Mesenteric fat pad (tissue), 1 donor: ENCODE results near the gene GRM3. TPM values are rescaled to one million over a fixed set of nuclear protein-coding genes. Genes with fewer than 3 reads are reported as not detected.

Source experiments
- DNase-seq: peaks from one replicate; pipeline ENCODE4 v3.0.0-alpha.2; 2020; ENCODE audit warnings: low spot score
- total RNA-seq: library from RNA; stranded (reverse); fragmentation: NEBNext Ultra II Directional; extraction: Animal tissue kit (Norgen Biotek cat#: 25700); gene quantifications from one replicate; pipeline ENCODE4 v1.2.1, GENCODE V29; 2021
- donor health status: DM: yes; HTN: yes; CAD: no.

The GRM3 gene
- total RNA-seq, 1 donor from 2014 or later, result not detected

DNA sequence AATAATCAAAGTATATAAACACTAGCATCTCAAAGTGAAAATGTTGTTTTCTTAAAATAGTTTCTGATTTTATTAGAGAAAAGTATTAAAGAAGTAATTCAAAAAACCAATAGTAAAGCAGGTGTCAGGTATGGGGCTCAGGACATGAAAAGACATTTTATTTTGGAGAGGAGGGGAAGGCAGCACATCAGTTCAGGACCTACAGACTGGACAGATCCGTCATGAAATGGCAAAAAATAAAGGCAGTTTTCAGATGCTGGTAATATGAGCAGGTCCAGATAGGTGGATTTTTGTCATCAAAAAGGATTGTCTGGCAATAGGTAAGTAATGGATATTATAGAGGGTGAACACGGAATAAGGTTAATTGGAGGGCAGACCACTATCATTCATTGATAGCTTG, 49.0 kb downstream of the GRM3 start:
- no peak for DNase-seq

DNA sequence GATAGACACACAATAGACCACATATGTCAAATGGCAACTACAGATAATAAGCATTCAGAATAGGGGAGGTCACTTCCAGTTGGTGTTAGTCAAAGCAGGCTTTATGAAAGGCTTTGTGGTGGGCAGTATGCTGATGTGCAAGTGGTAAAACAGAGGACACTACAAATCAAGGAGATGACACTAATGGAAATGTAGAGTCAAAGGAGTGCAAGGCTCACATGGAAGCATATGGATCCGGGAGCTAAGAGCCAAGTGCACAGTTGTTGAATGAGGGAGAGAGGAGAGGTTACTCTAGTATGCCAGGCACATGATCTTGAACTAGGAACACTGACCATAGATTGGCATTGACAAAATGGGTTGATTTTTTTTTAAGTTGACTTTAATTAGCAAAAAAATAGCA, 62.7 kb downstream of the GRM3 start:
- no peak for DNase-seq

DNA sequence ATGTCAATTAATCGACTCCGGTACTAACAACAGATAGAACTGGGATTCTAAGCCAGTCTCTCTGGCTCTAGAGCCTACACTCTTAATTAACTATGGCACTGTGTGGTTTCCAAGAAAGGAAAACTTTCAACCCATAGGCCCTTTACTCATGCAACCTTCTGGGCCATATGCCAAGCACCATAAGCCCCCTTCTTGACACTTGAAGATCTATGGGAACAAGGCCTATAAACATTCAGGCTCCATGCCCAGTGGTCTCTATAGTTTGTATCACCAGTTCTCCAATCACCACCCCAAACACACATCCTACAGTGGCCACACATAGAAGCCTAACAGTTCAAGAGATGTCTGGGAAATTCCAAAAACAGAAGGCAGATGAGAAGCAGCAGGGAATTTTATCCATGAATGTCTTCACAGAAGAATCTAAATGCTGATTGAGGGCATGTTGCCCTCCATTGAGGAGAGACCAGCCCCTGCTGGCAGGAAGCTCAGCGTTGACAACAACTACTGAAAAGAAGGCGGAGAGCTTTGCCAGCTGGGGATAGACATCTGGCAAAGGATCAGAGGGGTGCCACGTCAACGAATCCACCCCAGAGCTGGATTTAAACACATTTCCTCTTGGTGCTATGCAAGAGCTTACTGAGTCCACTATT, 64.4 kb downstream of the GRM3 start:
- DNase-seq, result no peak

DNA sequence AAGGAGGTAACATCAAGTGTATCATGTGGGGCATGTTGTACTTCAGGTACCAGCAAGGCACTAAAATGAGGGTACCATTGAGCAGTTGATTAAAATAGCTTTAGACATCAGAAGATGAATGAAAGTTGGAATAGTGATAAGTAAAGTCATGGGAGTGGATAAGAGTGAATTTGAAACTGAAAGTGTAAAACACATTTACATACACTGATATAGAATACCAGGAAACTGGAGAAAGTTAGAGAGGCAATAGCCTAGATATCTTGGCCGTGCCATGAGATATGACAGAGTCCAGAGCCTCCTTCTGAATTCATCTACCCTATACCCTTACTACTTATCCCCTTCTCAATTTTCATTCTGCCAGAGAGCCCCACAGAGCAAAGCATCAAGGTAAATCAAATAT, 76.6 kb downstream of the GRM3 start:
- DNase-seq, result no peak

DNA sequence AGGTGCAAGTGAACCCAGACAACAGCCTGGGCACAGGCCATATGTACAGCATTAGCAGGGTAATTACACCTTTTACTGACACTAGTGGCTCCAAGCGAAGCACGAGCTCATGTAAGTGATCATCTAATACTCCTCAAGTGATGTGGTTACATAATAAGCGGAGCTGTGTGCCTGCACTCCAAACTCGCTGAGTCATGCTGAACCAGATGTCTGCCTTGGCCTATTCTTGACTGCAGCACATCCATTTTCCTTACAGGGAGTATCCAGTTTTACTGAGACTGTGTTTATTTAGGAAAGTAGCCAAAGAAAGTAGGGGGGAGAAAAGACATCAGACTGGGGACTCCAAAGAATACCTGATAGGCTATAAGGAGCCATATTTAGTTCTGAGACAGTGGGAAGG, 90.1 kb downstream of the GRM3 start:
- DNase-seq, result no peak

DNA sequence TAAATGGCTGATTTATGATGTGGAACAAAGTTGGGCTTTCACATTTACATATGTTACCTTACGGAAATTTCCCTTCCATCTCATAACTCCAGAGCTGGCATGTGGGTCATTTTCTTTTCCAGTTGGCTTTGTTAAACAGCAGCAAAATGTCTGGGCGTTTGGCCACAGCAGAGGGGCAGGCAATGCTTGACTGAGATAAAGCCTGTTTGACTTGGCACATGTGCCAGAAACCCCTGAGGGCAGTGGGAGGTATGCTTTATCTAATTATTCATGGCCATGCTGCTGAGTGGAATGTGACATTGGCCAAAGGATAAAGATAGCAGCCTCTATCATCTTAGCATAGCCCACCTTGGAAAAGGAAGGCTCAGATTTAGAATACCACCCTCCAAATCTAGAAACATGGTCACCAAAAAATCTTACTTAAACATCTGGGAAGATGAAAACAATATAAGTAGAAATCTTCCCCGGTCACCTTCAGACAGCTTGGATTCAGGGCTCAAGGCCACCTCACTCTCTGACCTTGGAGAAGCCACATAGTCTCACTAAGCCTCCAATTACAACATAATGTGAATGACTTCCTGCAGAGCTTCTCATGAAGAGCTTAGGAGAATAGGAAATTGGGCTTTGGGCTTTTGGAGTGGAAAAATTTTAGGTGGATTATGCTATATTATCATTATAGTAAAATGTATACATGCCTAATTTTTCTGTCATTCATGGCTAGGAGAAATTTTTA, 101.5 kb downstream of the GRM3 start:
- DNase-seq, result no peak

DNA sequence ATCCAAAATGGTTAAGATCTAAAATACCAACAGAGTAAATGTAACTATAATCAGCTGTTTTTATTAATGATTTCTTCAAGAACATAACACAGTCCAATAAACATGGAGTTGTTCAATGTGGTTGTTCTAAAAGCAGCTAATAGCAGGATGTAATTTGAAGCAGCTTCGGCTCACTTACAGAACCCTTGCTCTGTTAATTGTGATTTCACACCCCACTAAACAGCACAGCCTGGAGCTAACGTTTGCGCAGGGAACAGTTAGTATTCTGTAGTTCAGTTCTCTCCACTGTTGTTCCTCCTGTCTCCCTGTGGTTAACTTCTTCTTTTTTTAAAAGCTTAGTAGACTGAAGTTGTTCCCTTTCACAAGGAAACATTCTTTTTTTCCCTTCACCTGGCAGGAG, 104.0 kb downstream of the GRM3 start:
- DNase-seq, result no peak

DNA sequence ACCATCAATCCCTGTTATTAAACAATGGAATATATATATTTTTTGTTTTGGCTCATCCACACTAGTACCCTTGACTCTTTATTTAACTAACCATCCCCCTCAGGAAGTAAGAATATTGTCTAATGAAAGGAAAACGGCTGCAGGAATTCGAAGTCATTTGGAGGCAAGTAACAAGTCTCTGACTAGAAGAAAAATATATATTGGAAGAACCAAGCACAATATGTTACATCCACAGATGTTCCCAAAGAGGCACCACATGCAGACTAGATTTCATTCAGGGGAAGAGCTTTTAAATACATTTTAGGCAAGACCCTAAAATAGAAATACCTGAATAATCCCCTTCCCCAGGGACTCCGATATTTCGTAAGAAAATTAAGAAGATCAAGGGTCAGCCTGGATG, 104.5 kb downstream of the GRM3 start:
- no peak for DNase-seq

DNA sequence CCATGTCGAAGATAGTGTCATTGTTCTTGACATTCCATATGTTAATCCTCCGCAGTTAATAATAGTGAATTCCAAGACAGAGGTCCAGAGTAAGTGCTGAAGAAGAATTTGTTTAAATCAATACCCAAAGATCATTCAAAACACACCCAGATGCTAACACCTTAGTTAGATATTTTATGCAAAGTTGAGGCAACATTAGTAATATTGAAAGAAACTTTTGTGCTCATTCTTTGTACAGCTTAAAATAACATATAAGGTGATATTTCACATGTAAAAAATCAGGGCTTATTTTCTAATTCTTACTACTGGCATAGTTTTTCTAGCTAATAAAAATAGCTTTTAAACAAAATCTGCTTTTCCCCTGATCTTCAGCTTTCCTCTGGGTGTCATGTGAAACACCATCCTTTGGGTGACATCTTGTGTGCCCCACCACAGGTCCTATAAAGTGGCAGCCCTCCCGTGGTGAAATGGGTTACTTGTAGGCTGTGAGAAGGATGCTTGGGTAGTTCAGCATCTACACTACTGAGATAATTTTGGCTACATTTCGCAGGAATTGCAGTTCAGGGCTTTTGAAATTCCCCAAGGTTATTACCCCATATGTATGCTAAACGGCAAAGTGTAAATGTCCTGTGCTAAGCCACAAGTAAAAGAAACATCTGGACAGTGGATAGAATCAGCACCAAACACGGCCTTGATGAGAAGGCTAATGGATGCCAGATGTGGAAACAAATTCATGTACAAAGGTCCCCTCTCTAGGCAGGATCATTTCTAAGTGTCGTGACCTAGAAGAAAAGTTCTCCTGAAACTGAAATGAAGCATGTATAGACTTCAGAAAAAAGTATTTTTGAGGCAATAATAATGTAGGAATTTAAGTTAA, 105.4 kb downstream of the GRM3 start:
- no peak for DNase-seq

DNA sequence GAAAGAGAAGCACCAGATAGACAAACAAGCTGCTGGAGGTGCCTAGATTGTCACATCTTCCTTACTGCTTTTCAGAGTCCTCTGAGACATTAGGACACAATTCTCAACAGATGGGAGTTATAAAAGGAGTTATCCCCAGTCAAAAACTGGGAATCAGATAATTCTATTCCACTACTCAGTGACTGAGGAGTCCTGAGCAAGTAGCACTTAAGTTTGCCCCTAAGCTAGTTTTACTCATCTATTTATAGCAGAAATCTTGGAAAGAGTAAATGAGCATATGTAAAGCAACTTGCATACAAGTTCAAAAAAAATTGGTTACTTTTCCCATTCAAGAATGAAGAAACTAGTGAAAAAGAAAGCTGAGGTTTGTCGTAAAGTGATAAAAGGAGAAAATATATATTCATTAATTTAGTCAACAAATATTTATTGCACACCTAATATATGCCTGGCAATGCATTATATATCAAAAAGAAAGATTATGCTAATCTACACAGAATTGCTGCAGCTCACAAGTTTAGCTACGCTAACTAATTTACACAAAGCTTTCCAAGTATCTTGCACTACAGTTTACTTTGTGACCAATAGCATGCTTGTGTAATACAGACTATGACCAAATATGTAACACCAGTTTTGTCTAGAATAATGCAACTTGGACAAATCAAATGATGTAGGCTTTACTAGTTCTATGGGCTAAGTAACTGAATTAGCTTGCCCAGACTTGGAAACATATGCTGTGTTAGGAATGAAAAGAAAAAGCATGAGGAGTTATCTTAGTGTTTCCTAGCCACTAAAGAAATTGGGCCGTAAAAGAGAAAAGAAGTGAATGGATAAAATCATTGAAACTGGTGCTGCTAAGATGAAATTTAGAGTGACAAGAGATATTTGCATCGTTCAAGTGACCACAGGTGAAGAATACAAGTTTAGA, 106.3 kb downstream of the GRM3 start:
- no peak for DNase-seq

DNA sequence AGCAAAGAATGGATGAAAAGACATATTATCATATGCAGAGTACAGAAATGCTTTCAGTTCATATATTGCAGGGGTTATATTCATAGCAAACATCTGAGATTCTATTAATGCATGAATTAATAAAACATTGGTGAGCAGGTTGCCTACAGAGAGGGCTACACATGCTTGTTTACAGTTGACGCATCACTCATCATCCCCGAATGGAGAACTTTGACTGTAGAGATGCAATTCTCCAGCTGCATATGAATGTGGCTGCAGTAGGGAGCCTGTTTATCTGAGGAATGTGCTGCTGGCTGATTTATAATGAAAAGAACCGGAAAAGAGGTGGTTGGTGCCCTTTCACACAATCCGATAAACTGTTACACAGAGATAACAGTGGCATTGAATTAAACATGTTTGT, 116.5 kb downstream of the GRM3 start:
- DNase-seq, result no peak

DNA sequence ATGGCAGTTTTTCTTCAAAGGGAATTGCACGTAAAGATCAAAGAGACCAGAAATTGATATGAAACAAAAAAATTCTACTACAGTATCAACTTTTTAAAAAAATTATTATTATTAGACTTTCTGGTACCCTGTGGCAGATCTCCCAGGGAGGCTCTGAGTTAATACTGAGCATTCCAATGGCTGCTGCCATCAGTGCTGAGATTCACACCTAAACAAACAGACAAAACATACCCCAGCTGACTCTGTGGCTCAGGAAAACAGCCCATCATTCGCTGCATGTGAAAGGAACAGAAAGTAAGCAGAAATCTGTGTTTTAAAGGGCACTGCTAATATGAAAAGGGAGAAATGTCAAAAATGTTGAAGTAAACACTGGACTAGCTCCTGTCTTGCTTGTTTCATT, 118.4 kb downstream of the GRM3 start:
- no peak for DNase-seq

DNA sequence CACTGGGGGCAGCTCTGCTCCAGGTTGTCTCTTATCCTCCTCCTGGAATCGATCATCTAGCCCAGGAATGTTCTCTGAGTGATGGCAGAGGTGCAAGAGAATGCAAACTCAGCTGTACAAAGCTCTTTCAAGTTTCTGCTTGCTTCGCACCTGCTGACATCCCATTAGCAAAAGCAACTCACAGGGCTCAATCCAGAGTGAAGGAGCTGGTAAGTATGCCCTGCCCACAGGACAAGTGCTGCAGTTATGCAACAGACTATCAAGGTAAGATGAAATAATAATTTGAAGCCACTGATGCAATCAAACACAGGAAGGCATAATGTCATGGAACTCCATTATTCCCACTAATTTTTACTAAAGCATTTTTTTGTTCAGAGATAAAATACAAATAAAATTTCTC, 122.2 kb downstream of the GRM3 start:
- DNase-seq, result no peak

DNA sequence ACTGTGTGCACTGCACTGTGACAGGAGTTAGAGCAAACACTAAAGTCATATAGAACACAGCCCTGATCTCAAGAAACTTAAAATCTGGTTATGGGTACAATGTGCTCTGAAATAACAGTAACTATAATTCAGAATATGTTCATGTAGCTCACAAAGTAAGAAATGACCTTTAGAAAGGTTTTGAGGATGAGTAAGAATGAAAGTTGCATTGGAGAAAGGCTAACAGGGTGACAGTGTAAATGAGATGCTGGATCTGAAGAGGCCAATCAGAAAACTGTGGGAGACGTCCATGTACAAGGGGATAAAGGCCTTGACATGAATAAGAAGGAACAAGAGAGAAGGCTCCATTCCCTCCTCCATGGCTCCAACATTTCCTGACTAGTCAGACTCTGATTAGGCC, 124.7 kb downstream of the GRM3 start:
- DNase-seq, result no peak

DNA sequence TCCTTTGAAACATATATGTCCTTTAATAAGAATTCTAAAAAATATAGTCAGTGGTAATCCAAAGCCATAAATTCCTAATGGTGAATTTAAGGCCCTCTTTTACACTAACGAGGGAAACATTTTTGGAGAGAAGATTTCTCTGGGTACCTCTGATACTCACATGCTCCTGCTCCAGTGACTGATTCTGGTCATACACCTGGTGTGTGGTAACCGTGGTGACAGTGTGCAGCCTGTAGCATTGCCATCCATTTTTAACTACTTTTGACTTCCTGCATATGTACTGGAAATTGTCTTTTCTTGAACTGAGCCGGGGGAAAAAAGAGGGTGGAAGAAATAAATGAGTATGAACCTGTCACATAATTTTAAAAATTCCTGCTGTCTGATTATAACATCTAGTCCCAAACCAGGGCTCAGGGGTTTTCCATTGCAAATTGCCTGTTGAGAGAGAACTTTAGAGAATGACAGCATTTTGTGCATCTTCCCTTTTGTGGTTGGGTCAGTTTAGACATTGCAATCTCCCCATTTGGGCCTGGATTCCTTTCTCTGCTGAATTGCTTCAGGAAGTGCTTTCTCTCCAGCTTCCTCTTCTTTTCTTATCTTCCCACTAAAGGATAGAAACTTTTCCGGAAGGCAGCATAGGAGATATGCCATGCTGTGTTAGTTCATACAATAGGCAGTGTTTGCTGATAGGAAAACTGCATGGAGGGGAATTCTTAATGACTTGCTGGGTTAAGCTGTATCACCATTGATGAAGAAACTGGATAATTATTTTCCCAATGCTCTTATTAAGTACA, 125.5 kb downstream of the GRM3 start:
- no peak for DNase-seq

DNA sequence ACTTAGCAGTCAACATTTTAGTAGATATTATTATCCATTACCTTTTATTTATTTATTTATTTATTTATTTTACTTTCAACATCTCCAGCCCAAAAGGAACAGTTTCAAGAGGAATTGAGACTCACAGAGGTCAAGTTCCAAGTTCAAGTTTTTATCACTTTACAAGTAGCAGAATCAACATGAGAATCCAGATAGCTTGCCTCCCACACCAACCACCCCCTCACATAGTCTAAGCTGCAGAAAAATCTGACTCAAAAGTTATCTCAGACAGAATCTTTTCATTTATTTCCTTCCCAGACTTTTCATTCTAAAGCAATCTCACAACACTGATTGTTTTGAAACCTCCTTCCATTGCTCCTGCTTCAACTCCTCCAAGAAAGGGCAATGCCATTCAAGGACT, 129.6 kb downstream of the GRM3 start:
- no peak for DNase-seq

DNA sequence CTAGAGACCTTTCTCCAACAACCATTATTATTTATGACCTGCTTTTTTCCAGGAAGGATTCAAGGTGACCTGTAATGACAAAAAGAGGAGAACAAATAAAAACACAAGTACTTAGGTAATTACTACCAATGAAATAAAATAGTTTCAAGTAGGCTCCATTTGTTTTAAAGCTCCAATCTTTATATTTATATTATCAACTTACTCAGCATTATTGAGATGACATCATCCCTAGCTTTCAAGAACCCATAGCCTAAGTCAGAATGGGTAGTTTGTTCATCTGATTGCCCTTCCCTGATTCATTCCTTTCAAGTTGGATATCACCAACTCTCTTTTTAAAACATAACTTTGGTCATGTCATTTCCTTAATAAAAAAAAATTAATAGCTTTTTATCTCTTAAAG, 131.5 kb downstream of the GRM3 start:
- no peak for DNase-seq

DNA sequence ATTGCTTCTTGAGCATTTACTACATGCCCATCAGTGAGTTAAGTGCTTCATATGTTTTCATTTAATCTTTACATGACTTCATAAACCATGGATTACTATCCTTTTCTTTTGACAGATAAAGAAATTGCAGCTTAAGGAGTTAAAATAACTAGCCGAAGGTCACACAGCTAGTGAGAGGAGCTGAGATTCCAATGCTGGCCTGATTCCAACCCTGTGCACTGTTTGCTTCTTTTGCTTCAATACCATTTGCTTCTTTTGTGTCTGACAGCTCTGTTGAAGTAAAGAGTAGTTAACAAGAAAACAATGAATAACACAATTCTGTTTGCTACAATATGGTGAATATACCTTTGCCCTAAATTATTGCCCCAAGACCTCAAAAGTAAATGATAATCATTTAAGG, 132.4 kb downstream of the GRM3 start:
- no peak for DNase-seq

DNA sequence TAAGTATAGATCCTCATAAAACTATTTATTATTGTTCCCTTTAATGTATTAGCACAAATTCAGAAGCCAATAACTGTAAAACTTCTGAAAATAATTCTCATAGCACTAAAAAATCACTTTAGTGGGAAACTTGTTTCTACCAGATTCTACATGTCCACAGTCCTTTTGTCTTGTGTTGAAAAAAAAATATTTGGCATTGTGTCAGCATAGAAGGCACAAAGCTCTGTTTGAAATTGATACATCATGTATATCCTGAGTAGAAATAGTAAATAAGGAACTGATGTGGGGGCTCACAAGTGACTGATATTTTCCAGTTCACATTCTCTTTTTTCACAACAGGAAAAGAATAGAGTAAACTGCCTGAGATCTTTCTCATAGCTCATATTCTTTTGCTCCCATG, 134.6 kb downstream of the GRM3 start:
- no peak for DNase-seq

DNA sequence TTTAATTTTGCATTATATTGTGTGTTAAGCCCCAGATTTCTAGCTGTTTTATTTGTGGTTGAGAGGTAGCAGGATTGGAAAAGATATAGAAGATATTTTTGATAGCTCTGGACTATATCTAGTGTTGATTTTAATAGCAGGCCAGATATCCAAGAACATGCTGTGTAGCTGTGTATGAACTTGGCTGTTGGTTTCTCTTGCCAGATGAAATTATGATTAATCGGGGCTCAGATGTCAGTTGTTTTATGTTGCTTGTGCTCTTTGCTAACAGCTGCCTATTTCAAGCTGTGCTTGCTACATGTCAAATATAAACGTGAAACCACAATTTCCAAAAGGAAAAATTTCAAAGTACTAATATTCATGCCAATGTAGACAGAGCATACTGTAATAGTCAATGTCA, 141.1 kb downstream of the GRM3 start:
- DNase-seq, result no peak
